T-helper 2 cell treated with Interferon-gamma antibody and Interleukin-4, amounts not matched to agents 100 ng/mL and 5 ng/mL, for 36 hours (primary cell): Measurements from ENCODE around the gene PDXDC1. TPM values are rescaled to one million over a fixed set of nuclear protein-coding genes. Genes with fewer than 3 reads are reported as not detected.
"Not testable (repeated sequence)": the region's sequence is repeated elsewhere in the genome, so short reads cannot be mapped to it uniquely, and the experiment has no call there.

ENCODE experiments used
- intact Hi-C: fragments of 100-400 bp; cut with micrococcal nuclease; formaldehyde crosslinking; loops from one replicate; pipeline ENCODE4 v1.15.1; 2023
- total RNA-seq: library from RNA; stranded (reverse); gene quantifications from 2 replicates; pipeline ENCODE4 v1.2.3, GENCODE V29; 2022

PDXDC1 gene
- total RNA-seq, 1 donor from 2014 or later = 48.7 TPM

- intact Hi-C loops = not testable (repeated sequence)
Observed at GRCh38 chr16:15154650-15155562, 180.1 kb downstream of the PDXDC1 start.

GRCh38 chr16:15157644-15158043, 182.8 kb downstream of the PDXDC1 start:
- intact Hi-C loops = not testable (repeated sequence)

- intact Hi-C loops = not testable (repeated sequence)
Observed at GRCh38 chr16:15159671-15160070, 184.8 kb downstream of the PDXDC1 start.

- intact Hi-C loops = not testable (repeated sequence)
Observed at GRCh38 chr16:15160571-15160970, 185.7 kb downstream of the PDXDC1 start.

GRCh38 chr16:15163055-15163454, 188.2 kb downstream of the PDXDC1 start:
- intact Hi-C loops = not testable (repeated sequence)

DNA sequence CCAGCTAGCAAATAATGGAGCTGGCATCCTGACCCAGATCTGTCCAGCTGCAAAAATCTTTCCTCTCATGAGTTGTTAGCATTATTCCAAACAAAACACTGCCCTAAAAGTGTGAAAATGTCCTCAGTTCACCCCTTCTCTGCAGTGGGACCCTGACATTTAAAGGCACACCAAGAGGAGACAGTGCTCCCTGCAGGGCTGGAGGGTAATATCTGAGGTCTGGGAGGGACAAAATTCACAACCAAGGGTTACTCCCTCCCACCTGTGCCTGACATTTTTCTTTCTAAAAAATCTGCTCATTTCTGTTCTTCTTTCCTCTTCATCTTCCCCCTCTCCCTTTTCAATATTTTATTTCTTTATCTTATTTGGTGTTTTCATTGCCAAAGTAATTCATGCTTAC, 191.4 kb downstream of the PDXDC1 start:
- intact Hi-C loops = not testable (repeated sequence)

- intact Hi-C loops = not testable (repeated sequence)
Observed at GRCh38 chr16:15168303-15168702, 193.5 kb downstream of the PDXDC1 start.

DNA sequence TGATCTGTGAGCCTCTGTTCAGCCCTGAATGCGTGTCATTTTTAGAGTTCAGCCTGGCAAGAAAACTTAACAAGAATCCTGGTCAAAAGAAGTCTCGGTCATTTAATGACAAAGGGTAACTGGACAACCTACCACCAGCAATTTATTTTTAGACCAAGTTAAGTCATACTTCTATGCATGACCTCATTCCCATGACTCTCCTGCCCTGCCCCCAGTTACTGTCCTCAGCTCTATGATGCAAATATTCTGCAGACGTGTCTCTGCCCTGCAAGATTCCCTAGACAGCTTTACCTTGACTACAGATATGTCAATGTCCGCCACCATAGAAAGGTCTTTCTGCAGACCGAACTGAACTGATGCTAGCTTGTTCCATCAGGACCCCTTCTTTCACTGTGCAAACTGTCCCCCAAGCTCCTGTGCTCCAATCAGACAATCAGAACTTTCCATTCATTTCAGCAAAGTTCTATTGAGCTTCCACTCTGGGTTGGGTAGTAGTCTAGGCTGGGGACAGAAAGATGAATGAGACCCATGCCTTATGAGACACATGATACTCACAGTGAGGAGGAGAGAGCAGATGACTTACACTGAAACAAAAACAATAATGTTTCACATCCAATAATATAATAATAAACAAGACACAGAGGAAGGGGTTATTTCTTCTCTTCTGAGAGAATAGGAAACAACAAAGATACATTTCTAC, 194.3 kb downstream of the PDXDC1 start:
- intact Hi-C loops = not testable (repeated sequence)

GRCh38 chr16:15179909-15180308, 205.1 kb downstream of the PDXDC1 start:
- intact Hi-C loops = not testable (repeated sequence)

DNA sequence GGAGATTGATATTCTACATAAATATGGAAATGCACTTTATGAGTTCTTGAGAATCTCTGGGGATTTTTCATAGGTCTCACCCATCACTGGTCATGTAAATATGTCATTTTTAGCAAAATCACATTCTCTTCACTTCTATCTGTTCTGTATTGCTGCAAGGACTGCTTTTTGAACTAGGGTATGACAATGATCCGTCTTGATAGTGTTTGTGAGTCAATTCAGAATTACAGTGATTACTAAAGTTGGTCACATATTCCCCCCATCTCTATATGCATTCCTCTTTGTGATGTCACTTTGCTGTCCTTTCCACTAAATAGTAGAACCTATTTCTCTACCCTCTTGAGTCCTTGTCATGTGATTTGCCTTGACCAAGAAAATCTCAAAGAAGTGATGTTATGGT, 206.1 kb downstream of the PDXDC1 start:
- intact Hi-C loops = not testable (repeated sequence)

DNA sequence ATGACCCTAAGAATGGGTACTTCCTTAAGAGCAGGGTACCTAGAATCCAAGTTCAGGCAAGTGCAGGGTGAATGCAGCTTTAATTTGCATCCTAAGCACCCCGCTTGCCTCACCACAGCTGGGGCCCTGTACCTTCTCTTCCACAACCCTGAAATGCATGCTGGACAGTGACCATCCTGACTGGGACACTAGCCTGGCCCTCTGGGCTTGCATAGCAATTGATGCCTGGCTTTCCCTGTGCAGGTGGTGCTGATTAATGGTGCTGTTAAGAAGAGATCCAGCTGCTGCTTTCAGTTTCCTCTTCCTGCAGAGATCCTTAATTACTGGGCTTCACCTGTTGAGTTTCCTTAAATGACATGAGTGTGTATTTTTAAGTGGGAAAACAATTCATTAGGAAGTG, 209.2 kb downstream of the PDXDC1 start:
- intact Hi-C loops = not testable (repeated sequence)

Other genes starting within 250 kb of the PDXDC1 start
- 5.8 and 7.7 TPM in 2 replicates for gene NPIPA2, start 232.5 kb upstream of the PDXDC1 start, total RNA-seq
- gene NOMO1, start 141.3 kb upstream of the PDXDC1 start, total RNA-seq = 60.7 and 65.0 TPM in 2 replicates
- gene NPIPA1, start 37.6 kb upstream of the PDXDC1 start, total RNA-seq = 89.1 and 101 TPM in 2 replicates
- gene NTAN1, start 81.0 kb downstream of the PDXDC1 start, total RNA-seq = 37.1 and 41.3 TPM in 2 replicates
- 32.5 and 33.2 TPM in 2 replicates for gene RRN3, start 119.2 kb downstream of the PDXDC1 start, total RNA-seq